Stomach (tissue), 4 donors: Measurements from ENCODE around the gene ACTR10.

Source experiments
- CTCF ChIP-seq, 7 experiments: fragments of 450-650 bp in 4 of 7; fragments of 200-600 bp in 3 of 7; sonication (generic) in 3 of 7; IDR thresholded peaks; one replicate each; pipeline ENCODE4 v1.5.1; 2016 to 2019; ENCODE audit warnings: antibody characterized with exemption in 7 of 7, control low read depth in 2 of 7, mild to moderate bottlenecking in 1 of 7
- EP300 ChIP-seq: sonication (generic); formaldehyde crosslinking; IDR thresholded peaks from one replicate; pipeline ENCODE4 v1.6.1; 2017; ENCODE audit warnings: antibody characterized with exemption
- POLR2A ChIP-seq, 4 donors: fragments of 450-650 bp; IDR thresholded peaks; one replicate each; pipeline ENCODE4 v1.6.1; 2016; ENCODE audit warnings: antibody characterized with exemption in 4 of 4, control low read depth in 2 of 4, mild to moderate bottlenecking in 1 of 4, moderate library complexity in 1 of 4
- POLR2AphosphoS5 ChIP-seq, 3 donors: sonication (generic); formaldehyde crosslinking; IDR thresholded peaks; one replicate each; pipeline ENCODE4 v1.6.1; 2016; ENCODE audit warnings: antibody characterized with exemption in 3 of 3

GRCh38 chr14:58282925-58283593, 83.1 kb downstream of the ACTR10 start:
- TF ChIP-seq EP300 = no peak
- no peak for TF ChIP-seq POLR2A (IDR thresholded peaks at IDR 0.05)
- TF ChIP-seq CTCF (IDR thresholded peaks at IDR 0.05) = no peak
- TF ChIP-seq POLR2AphosphoS5 (IDR thresholded peaks at IDR 0.05) = no peak
